CD14-positive monocyte (primary cell): ENCODE results near the gene SMAD2. TPM values are rescaled to one million over a fixed set of nuclear protein-coding genes. Genes with fewer than 3 reads are reported as not detected.

Experiments used
- DNase-seq, 3 donors: peaks; one replicate each; pipeline ENCODE4 v3.0.0-alpha.2; 2011 to 2022
- H2AFZ ChIP-seq: 2 replicates; pipeline ENCODE4 v1.6.0; 2012; ENCODE audit warnings: mild to moderate bottlenecking, low read depth, low read length, inconsistent platforms; ENCODE audit not compliant: insufficient read depth, poor library complexity, severe bottlenecking
- H3K27ac ChIP-seq, 2 donors: 1 replicate in 1 of 2; 2 replicates in 1 of 2; pipeline ENCODE4 v1.5.1; 2012 to 2013; ENCODE audit warnings: low read length in 2 of 2, control low read depth in 1 of 2, inconsistent platforms in 1 of 2, low read depth in 1 of 2, mild to moderate bottlenecking in 1 of 2
- H3K27me3 ChIP-seq, 2 donors: one replicate each; pipeline versions ENCODE4 v1.6.0 to v1.6.1; 2011 to 2013; ENCODE audit warnings: low read length in 2 of 2; ENCODE audit not compliant: control insufficient read depth in 2 of 2, insufficient read depth in 2 of 2
- H3K36me3 ChIP-seq, 2 donors: replicated peaks in 1 of 2; 1 replicate in 1 of 2; 2 replicates in 1 of 2; pipeline versions ENCODE4 v1.5.1 to v1.6.1; 2012 to 2013; ENCODE audit warnings: low read length in 2 of 2, control low read depth in 1 of 2, inconsistent platforms in 1 of 2, mild to moderate bottlenecking in 1 of 2; ENCODE audit not compliant: insufficient read depth in 2 of 2, control insufficient read depth in 1 of 2
- H3K4me1 ChIP-seq, 2 donors: 1 replicate in 1 of 2; 2 replicates in 1 of 2; pipeline versions ENCODE4 v1.5.1 to v1.6.1; 2012 to 2013; ENCODE audit warnings: low read length in 2 of 2, control low read depth in 1 of 2, inconsistent platforms in 1 of 2, mild to moderate bottlenecking in 1 of 2, moderate library complexity in 1 of 2; ENCODE audit not compliant: insufficient read depth in 2 of 2, control insufficient read depth in 1 of 2
- H3K4me2 ChIP-seq: replicated peaks from 2 replicates; pipeline ENCODE3; 2012; ENCODE audit warnings: low read length, moderate library complexity, mild to moderate bottlenecking; ENCODE audit not compliant: poor library complexity, severe bottlenecking; ENCODE audit errors: extremely low read depth
- H3K4me3 ChIP-seq, 3 experiments: fragments of 200-600 bp in 1 of 3; sonication (generic) in 1 of 3; replicated peaks in 1 of 3; 1 replicate in 2 of 3; 2 replicates in 1 of 3; pipeline ENCODE4 v1.5.1; 2011 to 2013; ENCODE audit warnings: low read length in 3 of 3, mild to moderate bottlenecking in 3 of 3, control low read depth in 2 of 3, low read depth in 2 of 3, inconsistent platforms in 1 of 3, moderate library complexity in 1 of 3
- H3K79me2 ChIP-seq: 2 replicates; pipeline ENCODE4 v1.6.0; 2012; ENCODE audit warnings: mild to moderate bottlenecking, control low read depth, inconsistent platforms, low read length, moderate library complexity; ENCODE audit not compliant: insufficient read depth
- H3K9ac ChIP-seq: 2 replicates; pipeline ENCODE4 v1.6.0; 2017; ENCODE audit warnings: low read length, mild to moderate bottlenecking; ENCODE audit not compliant: insufficient read depth, poor library complexity, severe bottlenecking
- H3K9me3 ChIP-seq, 2 donors: replicated peaks in 1 of 2; 1 replicate in 1 of 2; 2 replicates in 1 of 2; pipeline versions ENCODE4 v1.5.1 to v1.6.1; 2012 to 2013; ENCODE audit warnings: low read length in 2 of 2, control low read depth in 1 of 2; ENCODE audit not compliant: control insufficient read depth in 1 of 2, insufficient read depth in 1 of 2
- H4K20me1 ChIP-seq: 2 replicates; pipeline ENCODE4 v1.6.0; 2012; ENCODE audit warnings: mild to moderate bottlenecking, low read length, control low read depth, moderate library complexity; ENCODE audit not compliant: insufficient read depth
- H3K27ac Mint-ChIP-seq, 7 donors: one replicate each; pipeline ENCODE4 v1.8.0; 2020; ENCODE audit warnings: mild to moderate bottlenecking in 7 of 7, mixed read lengths in 7 of 7, moderate library complexity in 6 of 7, inconsistent platforms in 2 of 7
- H3K27me3 Mint-ChIP-seq, 3 donors: one replicate each; pipeline ENCODE4 v1.8.0; 2021 to 2022; ENCODE audit warnings: low read depth in 3 of 3, mild to moderate bottlenecking in 3 of 3, mixed read lengths in 3 of 3, moderate library complexity in 3 of 3, inconsistent platforms in 1 of 3
- H3K36me3 Mint-ChIP-seq, 2 donors: one replicate each; pipeline ENCODE4 v1.8.0; 2020; ENCODE audit warnings: mixed read lengths in 2 of 2, inconsistent platforms in 1 of 2, mild to moderate bottlenecking in 1 of 2
- H3K4me1 Mint-ChIP-seq: one replicate; pipeline ENCODE4 v1.8.0; 2020; ENCODE audit warnings: mild to moderate bottlenecking, mixed read lengths
- H3K4me3 Mint-ChIP-seq, 2 donors: one replicate each; pipeline ENCODE4 v1.8.0; 2020; ENCODE audit warnings: mild to moderate bottlenecking in 2 of 2, mixed read lengths in 2 of 2, moderate library complexity in 1 of 2
- H3K9me3 Mint-ChIP-seq, 7 donors: one replicate each; pipeline ENCODE4 v1.8.0; 2020 to 2022; ENCODE audit warnings: mixed read lengths in 7 of 7, mild to moderate bottlenecking in 6 of 7, moderate library complexity in 6 of 7, inconsistent platforms in 2 of 7
- WGBS: methylation state at CpG from one replicate; pipeline ENCODE4 v1.1.5; 2013; ENCODE audit warnings: missing lambda C conversion rate; ENCODE audit not compliant: insufficient coverage; 5-methylcytosine and 5-hydroxymethylcytosine counted together
- intact Hi-C, 2 donors: fragments of 100-400 bp; cut with micrococcal nuclease; formaldehyde crosslinking; loops; one replicate each; pipeline versions ENCODE4 v1.15.0 to v1.15.1; 2023
- polyA plus RNA-seq, 3 donors: library from polyadenylated mRNA; depleted of rRNA in 1 of 3; unstranded in 2 of 3; stranded (reverse) in 1 of 3; fragments of 300-500 nt in 2 of 3; fragments of >200 nt in 1 of 3; fragmentation: Illumina TruSeq in 2 of 3; gene quantifications; 1 replicate in 2 of 3; 2 replicates in 1 of 3; pipeline ENCODE4 v1.2.3, GENCODE V29; 2012 to 2021
- TF ChIP-seq, protein P1 (sequence below): fragments of 200-600 bp; IDR thresholded peaks from one replicate; pipeline ENCODE4 v1.8.0; 2022; ENCODE audit warnings: antibody characterized with exemption, mild to moderate bottlenecking

SMAD2 gene
- polyA plus RNA-seq, 3 donors = 48.1 to 72.6 (median 70.6) TPM

GRCh38 chr18:47838396-47838795 is 92.1 kb downstream of the SMAD2 start:
- TF ChIP-seq, protein P1, sequence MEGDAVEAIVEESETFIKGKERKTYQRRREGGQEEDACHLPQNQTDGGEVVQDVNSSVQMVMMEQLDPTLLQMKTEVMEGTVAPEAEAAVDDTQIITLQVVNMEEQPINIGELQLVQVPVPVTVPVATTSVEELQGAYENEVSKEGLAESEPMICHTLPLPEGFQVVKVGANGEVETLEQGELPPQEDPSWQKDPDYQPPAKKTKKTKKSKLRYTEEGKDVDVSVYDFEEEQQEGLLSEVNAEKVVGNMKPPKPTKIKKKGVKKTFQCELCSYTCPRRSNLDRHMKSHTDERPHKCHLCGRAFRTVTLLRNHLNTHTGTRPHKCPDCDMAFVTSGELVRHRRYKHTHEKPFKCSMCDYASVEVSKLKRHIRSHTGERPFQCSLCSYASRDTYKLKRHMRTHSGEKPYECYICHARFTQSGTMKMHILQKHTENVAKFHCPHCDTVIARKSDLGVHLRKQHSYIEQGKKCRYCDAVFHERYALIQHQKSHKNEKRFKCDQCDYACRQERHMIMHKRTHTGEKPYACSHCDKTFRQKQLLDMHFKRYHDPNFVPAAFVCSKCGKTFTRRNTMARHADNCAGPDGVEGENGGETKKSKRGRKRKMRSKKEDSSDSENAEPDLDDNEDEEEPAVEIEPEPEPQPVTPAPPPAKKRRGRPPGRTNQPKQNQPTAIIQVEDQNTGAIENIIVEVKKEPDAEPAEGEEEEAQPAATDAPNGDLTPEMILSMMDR = no peak
- Histone ChIP-seq H3K4me1 (no peaks in the 10 kb centered on the region), H4K20me1 (peaks cover 10% of the 10 kb centered on the region), H3K36me3 (peaks cover 71 to 98% of the 10 kb centered on the region in 2 donors), H2AFZ (no peak overlapping the region), H3K27me3 (no peaks in the 10 kb centered on the region), H3K79me2 (no peaks in the 10 kb centered on the region), H3K27ac (no peak overlapping the region), H3K4me3 (no peak overlapping the region), H3K9ac (no peak overlapping the region), H3K4me2 (no peak overlapping the region), H3K9me3 (no peaks in the 10 kb centered on the region)
- Mint-ChIP-seq H3K36me3 (peaks cover 75 to 80% of the 10 kb centered on the region in 2 donors), H3K4me1 (no peaks in the 10 kb centered on the region), H3K4me3 (no peak overlapping the region), H3K27ac (no peak overlapping the region), H3K9me3 (no peaks in the 10 kb centered on the region), H3K27me3 (no peaks in the 10 kb centered on the region)
- WGBS = no CpG with 5 or more reads among the region's 4 CpGs
- DNase-seq = no peak
- intact Hi-C loops = no loop called here

DNA sequence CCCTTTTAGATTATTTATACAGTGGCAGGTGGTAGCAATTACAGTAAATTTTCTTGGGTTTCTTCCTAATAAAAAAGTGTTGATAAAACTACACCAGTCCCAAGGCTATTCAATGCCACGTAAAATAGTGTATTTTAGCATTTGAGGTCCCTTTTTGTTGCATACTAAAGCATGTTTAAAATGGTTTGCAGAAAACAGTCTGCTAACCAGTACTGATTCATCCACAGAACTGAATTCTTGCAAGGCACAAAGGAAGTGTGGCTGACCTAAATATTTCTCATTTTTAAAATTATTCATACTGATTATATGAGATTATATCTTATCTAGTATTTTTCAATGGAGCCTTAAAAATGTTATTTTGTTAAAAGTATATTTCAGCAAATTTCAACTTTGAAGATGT is 98.1 kb downstream of the SMAD2 start:
- Mint-ChIP-seq H3K27me3 (no peaks in the 10 kb centered on the region), H3K4me1 (no peaks in the 10 kb centered on the region), H3K27ac (no peak overlapping the region), H3K36me3 (peaks cover 43 to 47% of the 10 kb centered on the region in 2 donors), H3K9me3 (peaks cover 0 to 1% (median 0%) of the 10 kb centered on the region in 7 donors), H3K4me3 (no peak overlapping the region)
- Histone ChIP-seq H3K27ac (no peak overlapping the region), H3K9me3 (no peaks in the 10 kb centered on the region), H3K27me3 (no peaks in the 10 kb centered on the region), H3K36me3 (peaks cover 25 to 68% of the 10 kb centered on the region in 2 donors), H3K4me1 (no peaks in the 10 kb centered on the region), H3K4me2 (no peak overlapping the region), H3K79me2 (no peaks in the 10 kb centered on the region), H3K4me3 (no peak overlapping the region), H3K9ac (no peak overlapping the region), H2AFZ (no peak overlapping the region), H4K20me1 (peaks cover 6% of the 10 kb centered on the region)
- intact Hi-C loops = no loop called here
- DNase-seq = no peak
- WGBS = no CpG with 5 or more reads among the region's 1 CpG
- TF ChIP-seq, protein P1 = no peak
